Urinary bladder (tissue), 4 donors: ENCODE measurements around the gene GABRR2. TPM values are rescaled to one million over a fixed set of nuclear protein-coding genes. Genes with fewer than 3 reads are reported as not detected.

Source experiments
- DNase-seq: peaks from one replicate; pipeline ENCODE4 v3.0.0-alpha.2; 2015; ENCODE audit errors: extremely low spot score
- H3K27ac ChIP-seq: one replicate; pipeline ENCODE4 v1.5.1; 2013; ENCODE audit warnings: low read depth, mild to moderate bottlenecking, moderate library complexity
- H3K36me3 ChIP-seq: one replicate; pipeline ENCODE4 v1.6.1; 2013; ENCODE audit warnings: mild to moderate bottlenecking, moderate library complexity; ENCODE audit not compliant: insufficient read depth
- H3K4me1 ChIP-seq: one replicate; pipeline ENCODE4 v1.6.1; 2013; ENCODE audit warnings: mild to moderate bottlenecking, moderate library complexity; ENCODE audit not compliant: insufficient read depth
- H3K4me3 ChIP-seq: one replicate; pipeline ENCODE4 v1.5.1; 2013; ENCODE audit warnings: low read depth, low read length
- WGBS: extraction: QIAGEN DNeasy Blood & Tissue Kit; methylation state at CpG from one replicate; pipeline ENCODE4 v1.1.7; 2013; 5-methylcytosine and 5-hydroxymethylcytosine counted together
- polyA plus RNA-seq: library from polyadenylated mRNA; stranded (reverse); fragments of 200-250 nt; gene quantifications from one replicate; pipeline ENCODE4 v1.2.3, GENCODE V29; 2013
- total RNA-seq: library from RNA; depleted of rRNA; stranded (reverse); fragments of >200 nt; gene quantifications from one replicate; pipeline ENCODE4 v1.2.3, GENCODE V29; 2014
- donor health status: healthy with polysubstance abuse.
- donor health status: healthy.

GABRR2 gene
- 1.1 TPM for total RNA-seq
- polyA plus RNA-seq = 0.66 TPM

DNA sequence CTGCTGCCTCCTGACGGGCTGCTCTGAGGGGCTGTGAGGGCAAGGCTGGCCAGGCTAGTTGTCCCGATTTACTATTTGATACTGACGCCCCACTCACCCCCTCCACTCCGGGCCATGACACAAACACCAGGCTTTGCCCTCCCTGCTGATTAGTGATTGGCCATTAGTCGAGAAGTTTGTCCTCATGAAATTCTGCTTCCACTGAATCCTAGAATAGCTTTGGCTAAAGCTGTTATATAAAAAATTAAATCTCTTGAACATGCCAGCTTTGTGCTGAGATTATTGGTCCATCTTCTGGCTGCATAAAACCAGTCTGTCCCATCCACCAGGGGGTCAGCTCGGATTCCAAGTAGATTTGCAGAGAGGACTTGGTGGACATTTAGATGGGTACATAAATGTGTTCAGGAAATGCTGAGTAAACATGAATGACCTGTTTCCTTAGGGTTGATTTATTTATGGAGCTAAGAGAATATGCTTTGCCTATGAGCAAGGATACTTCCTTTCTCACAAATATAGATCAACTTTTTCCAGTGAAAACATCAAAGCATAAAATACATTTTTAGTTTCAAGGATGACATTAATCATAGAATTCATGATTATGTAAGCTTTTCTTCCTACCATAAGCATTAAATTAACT is at the start of gene GABRR2:
Gene GABRR2, minus strand, starts transcription at position 51 of the 637 bp plus-strand sequence. CDS start 134 bp downstream, outside the sequence.
- Histone ChIP-seq H3K4me1 (no peaks in the 10 kb centered on the region), H3K36me3 (no peaks in the 10 kb centered on the region), H3K4me3 (no peak within 1 kb of the TSS), H3K27ac (no peak within 1 kb of the TSS)
- 89% methylated on average over 6 of the region's 6 CpGs for WGBS
- DNase-seq = no peak

DNA sequence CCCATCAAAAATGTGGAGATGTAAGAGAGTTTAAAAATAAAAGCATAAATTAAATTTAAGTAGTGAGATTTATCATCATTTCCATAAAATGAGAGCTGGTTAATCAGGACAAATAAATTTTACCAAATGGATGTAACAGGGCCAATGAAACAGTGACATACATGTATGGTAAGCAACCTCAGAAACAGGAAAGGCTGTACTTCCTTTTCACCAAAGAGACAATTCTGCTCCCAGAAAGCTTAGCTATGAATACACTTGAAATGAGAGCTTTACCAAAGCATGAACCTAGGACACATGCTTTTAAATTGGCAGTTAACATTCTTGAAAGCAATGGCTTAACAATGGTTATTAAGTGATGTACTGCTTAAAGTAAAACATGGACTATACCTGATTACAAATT is 49.5 kb upstream of the GABRR2 start:
- H3K27ac ChIP-seq = no peak overlapping the region
- H3K36me3 ChIP-seq = no peaks in the 10 kb centered on the region
- H3K4me1 ChIP-seq = no peaks in the 10 kb centered on the region
- H3K4me3 ChIP-seq = no peak overlapping the region
- no peak for DNase-seq

DNA sequence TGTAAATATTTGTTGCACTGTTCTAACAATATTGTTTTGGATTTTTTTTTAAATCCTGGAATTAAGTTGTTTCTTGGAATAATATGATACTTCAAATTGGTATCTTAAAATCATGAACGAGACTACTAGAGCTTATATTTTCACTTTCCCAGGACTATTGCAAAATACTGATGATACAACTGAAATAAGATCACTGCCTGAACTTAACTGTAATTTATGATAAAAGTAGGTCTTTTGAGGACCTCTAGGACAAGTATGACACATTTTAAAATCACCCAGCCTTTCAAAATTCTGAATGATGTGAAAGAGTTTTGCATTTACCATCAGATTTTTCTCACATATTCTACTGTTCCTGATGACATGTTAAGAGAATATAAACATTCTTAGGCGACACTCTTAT is 46.1 kb upstream of the GABRR2 start:
- no peak overlapping the region for H3K27ac ChIP-seq
- H3K4me1 ChIP-seq = no peaks in the 10 kb centered on the region
- H3K36me3 ChIP-seq = no peaks in the 10 kb centered on the region
- no peak overlapping the region for H3K4me3 ChIP-seq
- DNase-seq = no peak
- WGBS = 85% methylated on average over 2 of the region's 2 CpGs

DNA sequence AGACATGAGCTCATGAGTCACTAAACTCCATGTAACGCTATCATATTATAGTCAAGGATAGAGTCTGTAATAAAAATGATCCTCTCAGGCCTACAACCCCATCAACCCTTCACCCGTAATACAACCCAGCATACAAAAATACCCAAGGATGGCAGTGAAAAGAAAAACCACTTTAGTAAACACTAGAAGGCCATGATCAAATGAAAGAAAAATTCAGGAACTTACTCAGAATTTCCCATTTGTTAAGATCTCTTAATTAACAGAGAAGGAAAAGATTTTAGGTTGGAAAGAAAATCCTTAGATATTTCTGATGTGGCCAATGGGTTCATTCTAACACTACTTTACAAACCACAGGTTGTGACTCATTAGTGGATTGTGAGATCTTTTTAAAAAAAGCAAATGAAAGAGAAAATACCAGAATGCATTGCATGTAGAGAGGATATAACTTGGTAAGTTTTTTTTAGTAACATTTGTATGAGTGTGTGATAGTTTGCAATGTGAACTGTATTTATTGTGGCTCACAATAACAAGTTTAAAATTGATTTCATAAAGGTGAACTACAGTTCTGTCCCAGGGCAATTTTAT is 45.4 kb upstream of the GABRR2 start:
- WGBS = 94% methylated on average over 2 of the region's 2 CpGs
- no peak for DNase-seq
- H3K4me1 ChIP-seq = no peaks in the 10 kb centered on the region

DNA sequence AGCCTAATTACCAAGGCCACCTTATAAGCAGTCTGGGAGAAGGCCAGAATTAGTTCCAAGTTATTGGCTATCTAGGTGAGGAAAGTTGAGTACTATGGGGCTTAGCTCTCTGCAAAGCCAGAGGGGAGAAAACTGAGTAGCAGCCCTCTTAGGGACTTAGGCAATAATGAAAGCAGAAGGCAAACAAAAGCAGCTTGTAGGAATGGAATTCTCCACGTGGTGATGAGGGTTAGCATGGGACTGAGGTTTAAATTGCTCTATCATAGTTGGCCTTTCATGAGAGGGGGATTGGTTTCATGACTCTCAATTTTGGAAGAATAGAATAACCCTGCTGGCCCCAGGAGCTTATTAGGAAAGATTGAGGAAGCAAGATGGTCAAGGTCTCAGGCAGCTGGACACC is 44.5 kb upstream of the GABRR2 start:
- no peaks in the 10 kb centered on the region for H3K4me1 ChIP-seq
- no peaks in the 10 kb centered on the region for H3K36me3 ChIP-seq
- DNase-seq = no peak
- 13% methylated on average over 1 of the region's 1 CpG for WGBS
- H3K4me3 ChIP-seq = no peak overlapping the region
- H3K27ac ChIP-seq = no peak overlapping the region

More for the DNA sequence above, 45.4 kb upstream of the GABRR2 start:
- Histone ChIP-seq H3K27ac (no peak overlapping the region), H3K36me3 (no peaks in the 10 kb centered on the region), H3K4me3 (no peak overlapping the region)

DNA sequence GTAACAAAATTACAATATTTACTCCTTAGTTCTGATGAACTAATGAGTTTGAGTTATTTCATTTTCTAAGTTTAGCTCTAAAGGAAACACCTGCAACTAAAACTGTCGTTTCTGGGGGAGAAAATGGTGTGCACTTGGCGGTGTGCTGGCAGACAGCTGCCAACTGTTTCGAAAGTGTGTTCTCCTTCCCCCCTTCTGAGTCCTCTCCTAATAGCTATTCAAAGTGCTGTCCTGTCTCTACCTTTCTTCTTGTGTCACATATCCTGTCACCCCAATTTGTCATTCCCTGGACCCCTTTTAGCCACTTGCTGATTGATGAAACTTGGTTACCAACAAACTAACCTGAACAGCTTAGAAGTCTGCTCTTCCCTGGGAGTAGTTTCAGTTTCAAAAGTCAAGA is 42.3 kb upstream of the GABRR2 start:
- Histone ChIP-seq H3K36me3 (no peaks in the 10 kb centered on the region), H3K27ac (no peak overlapping the region), H3K4me3 (no peak overlapping the region), H3K4me1 (no peaks in the 10 kb centered on the region)
- no peak for DNase-seq
- 48% methylated on average over 3 of the region's 3 CpGs for WGBS

DNA sequence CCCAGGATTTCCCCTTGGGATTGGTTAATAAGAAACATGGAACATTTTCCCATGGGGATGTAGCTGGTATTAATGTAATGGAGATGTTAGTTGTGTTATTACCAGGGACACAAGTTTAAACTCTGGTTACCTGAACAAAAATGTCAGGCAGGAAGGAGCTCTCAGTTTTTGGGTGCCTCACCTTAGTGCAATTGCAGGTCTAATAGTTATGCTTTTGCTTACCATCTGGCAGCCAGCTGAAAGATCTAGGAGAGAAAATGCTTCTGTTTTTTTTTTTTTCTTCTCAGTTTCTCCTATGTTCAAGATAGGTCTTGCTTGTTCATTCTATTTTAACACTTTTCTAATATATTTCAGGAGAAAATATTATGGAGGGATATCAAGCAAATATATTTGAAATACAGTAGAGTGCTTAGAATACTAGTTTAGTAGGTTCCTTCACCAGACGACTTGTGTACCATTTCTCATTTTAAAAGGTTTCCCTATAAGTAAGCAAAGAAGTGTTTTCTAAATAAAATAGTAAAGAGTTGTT is 41.6 kb upstream of the GABRR2 start:
- Histone ChIP-seq H3K27ac (no peak overlapping the region), H3K36me3 (no peaks in the 10 kb centered on the region), H3K4me3 (no peak overlapping the region), H3K4me1 (no peaks in the 10 kb centered on the region)
- 53% methylated on average over 1 of the region's 1 CpG for WGBS
- DNase-seq = no peak

DNA sequence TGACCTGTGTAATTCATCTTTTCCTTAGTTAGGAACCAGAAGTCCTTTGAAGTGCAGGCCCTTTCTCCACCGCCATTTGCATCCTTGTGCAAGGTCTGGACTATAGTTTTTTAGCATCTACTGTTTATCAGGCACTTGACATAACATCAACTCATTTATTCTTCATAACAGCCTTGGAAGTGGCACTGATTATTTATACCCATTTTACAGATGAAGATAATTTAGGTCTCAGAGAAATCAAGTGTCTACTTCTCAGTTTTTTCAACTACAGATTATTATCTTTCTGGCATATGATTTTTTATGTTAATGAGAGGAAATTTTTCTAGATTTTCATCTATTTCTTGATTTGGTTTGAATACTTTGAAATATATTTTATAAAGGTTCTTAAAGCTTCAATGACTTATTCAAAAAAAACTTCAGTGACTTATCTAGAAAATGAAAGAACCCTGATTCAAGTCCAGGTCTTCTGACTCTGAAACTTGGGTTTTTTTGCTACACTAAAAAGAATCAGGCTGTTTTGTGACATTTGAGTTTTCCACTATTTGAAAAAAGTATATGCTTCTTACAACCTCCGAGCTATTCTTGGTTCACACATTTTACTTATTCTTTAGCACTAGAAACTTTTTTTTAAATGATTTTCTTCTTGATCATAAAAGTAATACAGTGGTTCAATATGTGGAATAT is 40.6 kb upstream of the GABRR2 start:
- Histone ChIP-seq H3K4me1 (no peaks in the 10 kb centered on the region), H3K27ac (no peak overlapping the region), H3K4me3 (no peak overlapping the region), H3K36me3 (no peaks in the 10 kb centered on the region)
- DNase-seq = no peak
- WGBS = 94% methylated on average over 2 of the region's 2 CpGs

DNA sequence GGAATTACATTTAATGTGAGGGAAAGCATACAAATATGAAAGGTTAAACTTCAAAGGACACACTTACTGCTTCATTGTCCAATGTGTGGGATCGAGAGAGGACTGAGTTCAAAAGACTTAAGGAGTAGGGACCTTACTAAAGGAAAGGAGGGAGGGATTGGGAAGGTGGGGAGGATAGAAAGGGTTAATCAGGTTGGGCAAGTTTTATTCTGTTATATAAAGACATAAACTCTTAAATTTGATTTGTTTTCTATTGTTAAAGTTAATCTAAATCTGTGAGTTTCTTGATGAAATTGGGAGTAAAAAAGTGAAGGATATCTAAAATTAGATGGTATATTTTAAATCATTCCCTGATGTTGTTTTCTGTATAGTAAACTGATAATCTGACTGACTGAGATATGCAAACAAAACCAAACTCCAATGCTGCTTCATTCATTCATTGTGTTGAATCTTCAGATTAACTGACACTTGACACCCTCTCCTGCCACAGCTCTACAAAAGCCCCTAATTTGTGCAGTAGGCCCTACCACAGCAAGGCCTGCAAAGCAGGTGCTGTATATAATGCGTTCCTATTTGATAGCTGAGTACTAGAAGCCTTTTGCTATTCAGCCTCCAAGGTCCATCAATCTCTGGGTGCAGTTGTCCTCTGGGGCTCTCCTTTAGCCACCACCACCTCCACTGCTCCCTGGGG is 38.7 kb upstream of the GABRR2 start:
- Histone ChIP-seq H3K36me3 (no peaks in the 10 kb centered on the region), H3K4me1 (no peaks in the 10 kb centered on the region), H3K4me3 (no peak overlapping the region), H3K27ac (no peak overlapping the region)
- 84% methylated on average over 2 of the region's 2 CpGs for WGBS
- no peak for DNase-seq

DNA sequence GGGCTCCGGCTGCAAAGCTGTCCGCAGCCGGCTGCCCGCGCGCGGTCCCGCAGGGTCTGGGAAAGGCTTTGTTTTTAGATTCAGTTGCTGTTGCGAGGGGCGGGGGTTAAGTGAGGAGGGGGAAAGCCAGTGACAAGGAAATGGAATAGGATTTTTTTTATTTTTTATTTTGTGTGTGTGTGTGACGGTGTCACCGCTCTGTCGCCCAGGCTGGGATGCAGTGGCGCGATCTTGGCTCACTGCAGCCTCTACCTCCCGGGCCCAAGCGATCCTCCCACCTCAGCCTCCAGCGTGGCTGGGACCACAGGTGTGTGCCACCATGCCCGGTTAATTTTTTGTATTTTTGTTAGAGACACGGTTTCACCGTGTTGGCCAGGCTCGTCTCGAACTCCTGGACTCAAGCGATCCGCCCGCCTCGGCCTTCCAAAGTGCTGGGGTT is 38.0 kb upstream of the GABRR2 start:
- WGBS = 43% methylated on average over 27 of the region's 27 CpGs
- peak overlapping the region; percentile 77 for H3K4me3 ChIP-seq
- H3K27ac ChIP-seq = peak overlapping the region; percentile 98
- no peak for DNase-seq
- H3K4me1 ChIP-seq = no peaks in the 10 kb centered on the region
- no peaks in the 10 kb centered on the region for H3K36me3 ChIP-seq

DNA sequence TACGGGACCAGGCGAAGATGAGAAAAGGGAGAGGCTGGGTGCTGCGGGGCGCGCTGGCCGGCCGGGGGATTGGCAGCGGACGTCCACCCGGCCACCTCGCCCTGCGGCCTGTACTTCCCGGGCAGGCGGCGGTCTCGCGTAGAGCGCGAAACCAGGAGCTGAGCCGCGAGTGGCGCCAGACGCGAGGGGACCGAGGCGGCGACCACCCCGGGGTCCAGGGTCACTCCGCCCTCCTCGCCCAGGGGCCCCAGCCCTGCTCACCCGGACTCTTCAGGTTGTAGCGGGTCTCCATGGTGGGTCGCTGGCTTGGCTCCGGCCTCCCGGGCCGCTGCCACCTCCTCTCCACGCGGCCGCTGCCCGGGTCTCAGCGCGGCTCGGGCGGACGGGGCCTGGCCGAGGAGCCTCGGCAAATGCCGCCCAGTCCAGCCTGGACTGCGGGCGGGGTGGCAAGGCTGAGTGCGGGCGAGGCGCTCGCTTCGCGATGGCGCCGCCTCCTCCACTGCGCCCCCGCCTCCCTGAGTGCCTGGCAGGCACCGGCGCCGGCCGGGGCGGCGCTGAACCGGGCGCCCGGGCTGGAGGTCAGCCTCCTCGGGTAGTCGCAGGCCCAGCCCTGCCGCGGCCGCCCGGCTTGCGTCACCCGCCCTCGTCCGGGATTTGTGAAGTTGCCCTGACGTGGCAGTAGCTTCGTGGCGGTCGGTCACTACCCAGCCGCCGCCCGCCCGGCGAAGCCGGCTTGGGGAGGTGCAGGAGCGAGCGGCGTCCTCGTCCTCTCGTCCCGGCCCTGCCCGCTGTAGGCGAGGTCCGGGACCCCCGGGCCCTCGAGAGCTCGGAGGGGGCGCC is 37.4 kb upstream of the GABRR2 start, which contains the start of gene UBE2J1:
Gene UBE2J1, minus strand, starts transcription at position 445 of the 840 bp plus-strand sequence. Its CDS starts 153 bp downstream, at position 292.
- under 1% methylated on average over 102 of the region's 102 CpGs for WGBS
- DNase-seq = no peak
- peak within 1 kb of the TSS; percentile 77 for H3K4me3 ChIP-seq

DNA sequence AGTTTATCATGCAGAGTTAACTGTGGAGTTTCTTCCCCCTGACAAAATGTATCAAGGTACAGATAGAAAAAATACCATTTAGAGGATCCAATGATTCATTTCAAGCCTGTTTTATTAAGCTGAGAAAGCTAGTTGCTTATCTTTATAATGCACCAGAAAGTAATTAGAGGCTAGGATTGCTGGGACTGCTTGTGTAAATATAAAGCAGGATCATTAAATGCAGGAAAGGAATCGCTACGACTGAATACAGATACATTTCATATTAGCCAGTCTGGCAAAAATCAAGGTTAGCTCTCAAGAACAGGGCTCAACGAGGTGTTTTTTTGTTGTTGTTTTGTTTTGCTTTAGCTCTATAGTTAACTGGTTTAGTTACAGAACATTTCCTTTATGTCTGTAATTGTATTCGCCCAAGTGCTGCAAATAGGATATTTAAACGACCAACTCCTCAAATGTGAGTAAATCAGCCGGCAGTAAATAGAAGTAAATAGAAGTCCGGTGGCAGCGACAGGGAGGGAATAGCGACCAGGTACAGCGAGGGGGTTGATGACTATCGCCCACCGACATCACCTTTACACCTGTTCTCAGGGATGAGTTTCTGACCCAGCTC is 36.7 kb upstream of the GABRR2 start:
- Histone ChIP-seq H3K27ac (peak overlapping the region; percentile 98), H3K4me3 (peak overlapping the region; percentile 77), H3K36me3 (no peaks in the 10 kb centered on the region), H3K4me1 (no peaks in the 10 kb centered on the region)
- WGBS = under 1% methylated on average over 12 of the region's 12 CpGs
- DNase-seq = no peak

More for the DNA sequence above, 37.4 kb upstream of the GABRR2 start, which contains the start of gene UBE2J1:
- Histone ChIP-seq H3K36me3 (no peaks in the 10 kb centered on the region), H3K4me1 (no peaks in the 10 kb centered on the region), H3K27ac (peak within 1 kb of the TSS; percentile 98)
